LNCaP clone FGC (cell line): ENCODE results near the gene FIGLA.

Experiments
- DNase-seq: peaks from one replicate; pipeline ENCODE4 v3.0.0-alpha.2; 2011; ENCODE audit warnings: low read depth
- H3K4me3 ChIP-seq: 2 replicates; pipeline ENCODE4 v1.5.1; 2011; ENCODE audit warnings: mild to moderate bottlenecking, low read depth, low read length, control low read depth
- CTCF ChIP-seq: IDR thresholded peaks from 2 replicates; pipeline ENCODE4 v1.5.1; 2012; ENCODE audit warnings: mild to moderate bottlenecking; ENCODE audit not compliant: control insufficient read depth, insufficient read depth; ENCODE audit errors: extremely low read depth

The FIGLA gene

GRCh38 chr2:70832386-70832785 lies 41.9 kb upstream of the FIGLA start:
- DNase-seq = no peak
- no peak overlapping the region for H3K4me3 ChIP-seq
- TF ChIP-seq CTCF = no peak

- H3K4me3 ChIP-seq = no peak overlapping the region
- no peak for DNase-seq
- no peak for TF ChIP-seq CTCF
Observed at GRCh38 chr2:70831861-70832260, 41.4 kb upstream of the FIGLA start.

GRCh38 chr2:70830366-70830765 lies 39.9 kb upstream of the FIGLA start:
- H3K4me3 ChIP-seq = no peak overlapping the region
- TF ChIP-seq CTCF = no peak
- DNase-seq = no peak

GRCh38 chr2:70829916-70830315 lies 39.5 kb upstream of the FIGLA start:
- no peak for DNase-seq
- no peak for TF ChIP-seq CTCF

GRCh38 chr2:70828914-70829824 lies 38.7 kb upstream of the FIGLA start:
- DNase-seq = no peak
- TF ChIP-seq CTCF = no peak
- no peak overlapping the region for H3K4me3 ChIP-seq

More at GRCh38 chr2:70829916-70830315, 39.5 kb upstream of the FIGLA start:
- H3K4me3 ChIP-seq = no peak overlapping the region

GRCh38 chr2:70828115-70828514 lies 37.7 kb upstream of the FIGLA start:
- DNase-seq = no peak
- TF ChIP-seq CTCF = no peak
- no peak overlapping the region for H3K4me3 ChIP-seq

- no peak overlapping the region for H3K4me3 ChIP-seq
- no peak for DNase-seq
- TF ChIP-seq CTCF = no peak
Observed at GRCh38 chr2:70827388-70827787, 36.9 kb upstream of the FIGLA start.
